ENCODE data around the gene ERC1. TPM values are rescaled to one million over a fixed set of nuclear protein-coding genes. Genes with fewer than 3 reads are reported as not detected.

Gene ERC1
- total and polyA plus RNA-seq, 2 donors (not counting 3 experiments of a cell fraction or from before 2014, with no cell fraction given): 11.7 to 66.1 TPM

DNA sequence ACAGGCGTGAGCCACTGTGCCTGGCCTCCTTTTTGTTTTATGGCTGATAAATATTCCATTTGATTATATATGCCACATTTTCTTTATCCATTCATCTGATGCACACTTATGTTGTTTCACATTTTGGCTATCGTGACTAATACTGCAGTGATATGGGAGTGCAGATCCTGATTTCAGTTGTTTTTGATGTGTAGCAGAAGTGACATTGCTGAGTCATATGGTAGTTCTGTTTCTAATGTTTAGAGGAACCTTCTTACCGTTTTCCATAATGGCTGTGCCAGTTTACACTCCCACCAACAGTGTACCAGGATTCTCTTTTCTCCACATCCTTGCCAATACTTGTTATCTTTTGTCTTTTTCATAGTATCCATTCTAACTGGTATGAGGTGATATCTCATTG lies 235.9 kb downstream of the ERC1 start:
- no TSS peak for BruUV-seq (replicated peaks)
- dilution Hi-C loops (cut with MboI; ENCODE audit: extremely low pct_ligation_motif_present, low sequenced_read_pairs): no loop called here
- H3K9ac ChIP-seq (replicated peaks; ENCODE audit: extremely low read depth, insufficient read depth, low read length): no peak overlapping the region
- no peaks in the 10 kb centered on the region for H3K27me3 ChIP-seq (ENCODE audit: control insufficient read depth in 2 of 2, insufficient read depth in 2 of 2, low read length in 2 of 2)
- intact Hi-C loops (cut with micrococcal nuclease): no loop called here
- no peak overlapping the region for H3K4me2 ChIP-seq (ENCODE audit: insufficient read depth, low read length)
- no peak overlapping the region for H3K4me3 ChIP-seq (replicated peaks in 1 of 3; ENCODE audit: insufficient read depth in 1 of 3, low read depth in 1 of 3, low read length in 3 of 3)
- no peaks in the 10 kb centered on the region for H3K4me1 ChIP-seq (ENCODE audit: control insufficient read depth, extremely low read depth, insufficient read depth, low read length)
- no peak overlapping the region for H2AFZ ChIP-seq (ENCODE audit: low read depth, low read length)
- no peaks in the 10 kb centered on the region for H3K9me3 ChIP-seq (replicated peaks; ENCODE audit: control insufficient read depth, insufficient read depth, low read length)
- no peaks in the 10 kb centered on the region for H4K20me1 ChIP-seq (replicated peaks; ENCODE audit: control insufficient read depth, extremely low read depth, insufficient read depth, low read length)
- no peaks in the 10 kb centered on the region for H3K36me3 ChIP-seq (ENCODE audit: control insufficient read depth in 2 of 2, extremely low read depth in 1 of 2, insufficient read depth in 2 of 2, low read length in 2 of 2)
- H3K27ac ChIP-seq (ENCODE audit: insufficient read depth, low read depth, low read length): no peak overlapping the region
- POLR2A ChIA-PET: no interaction called here
- no peak for TF ChIP-seq JUN (IDR thresholded peaks at IDR 0.05; ENCODE audit: borderline replicate concordance, insufficient read depth, insufficient read length, low read depth)
- no peak for TF ChIP-seq CTCF (IDR thresholded peaks at IDR 0.05; ENCODE audit: extremely low read depth in 1 of 2, insufficient read depth in 1 of 2, low read depth in 1 of 2, low read length in 2 of 2)
- TF ChIP-seq EZH2 (IDR thresholded peaks at IDR 0.05; ENCODE audit: borderline replicate concordance, low read depth, low read length, severe bottlenecking): no peak
- TF ChIP-seq FOS (IDR thresholded peaks at IDR 0.05; ENCODE audit: borderline replicate concordance, insufficient read depth, low read length): no peak
- CTCF ChIA-PET: no interaction called here
- DNase-seq (ENCODE audit: low read depth, low spot score): no peak
- no peaks in the 10 kb centered on the region for H3K9me1 ChIP-seq (replicated peaks; ENCODE audit: control insufficient read depth, extremely low read depth, insufficient read depth, low read length)
- FAIRE-seq: no peak
- no peaks in the 10 kb centered on the region for H3K79me2 ChIP-seq (ENCODE audit: control insufficient read depth, insufficient read depth, low read length)

GRCh38 chr12:1234073-1234472 lies 243.1 kb downstream of the ERC1 start:
- H3K4me2 ChIP-seq (ENCODE audit: insufficient read depth, low read length): no peak overlapping the region
- dilution Hi-C loops (cut with MboI; ENCODE audit: extremely low pct_ligation_motif_present, low sequenced_read_pairs): no loop called here
- H3K4me3 ChIP-seq (replicated peaks in 1 of 3; ENCODE audit: insufficient read depth in 1 of 3, low read depth in 1 of 3, low read length in 3 of 3): no peak overlapping the region
- H4K20me1 ChIP-seq (replicated peaks; ENCODE audit: control insufficient read depth, extremely low read depth, insufficient read depth, low read length): no peaks in the 10 kb centered on the region
- POLR2A ChIA-PET: no interaction called here
- H2AFZ ChIP-seq (ENCODE audit: low read depth, low read length): no peak overlapping the region
- FAIRE-seq (no peak), DNase-seq (ENCODE audit: low read depth, low spot score) (peak; percentile 10)
- no peaks in the 10 kb centered on the region for H3K4me1 ChIP-seq (ENCODE audit: control insufficient read depth, extremely low read depth, insufficient read depth, low read length)
- CTCF ChIA-PET: no interaction called here
- H3K79me2 ChIP-seq (ENCODE audit: control insufficient read depth, insufficient read depth, low read length): no peaks in the 10 kb centered on the region
- TF ChIP-seq MYC (IDR thresholded peaks at IDR 0.05; ENCODE audit: low read depth, low read length) (no peak), POLR2A (IDR thresholded peaks at IDR 0.05; ENCODE audit: low read depth, low read length) (no peak), EZH2 (IDR thresholded peaks at IDR 0.05; ENCODE audit: borderline replicate concordance, low read depth, low read length, severe bottlenecking) (no peak), GATA2 (IDR thresholded peaks at IDR 0.05; ENCODE audit: insufficient read depth, insufficient read length, low read depth, low read length) (no peak), FOS (IDR thresholded peaks at IDR 0.05; ENCODE audit: borderline replicate concordance, insufficient read depth, low read length) (no peak), POLR2AphosphoS5 (IDR thresholded peaks at IDR 0.05; ENCODE audit: insufficient read depth, low read depth, low read length) (no peak), JUN (IDR thresholded peaks at IDR 0.05; ENCODE audit: borderline replicate concordance, insufficient read depth, insufficient read length, low read depth) (no peak), CTCF (IDR thresholded peaks at IDR 0.05; ENCODE audit: extremely low read depth in 1 of 2, insufficient read depth in 1 of 2, low read depth in 1 of 2, low read length in 2 of 2) (no peak)
- TF ChIP-seq, protein P1, sequence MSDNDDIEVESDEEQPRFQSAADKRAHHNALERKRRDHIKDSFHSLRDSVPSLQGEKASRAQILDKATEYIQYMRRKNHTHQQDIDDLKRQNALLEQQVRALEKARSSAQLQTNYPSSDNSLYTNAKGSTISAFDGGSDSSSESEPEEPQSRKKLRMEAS (IDR thresholded peaks at IDR 0.05; ENCODE audit: insufficient read depth, insufficient read length): no peak
- H3K9me3 ChIP-seq (replicated peaks; ENCODE audit: control insufficient read depth, insufficient read depth, low read length): no peaks in the 10 kb centered on the region
- no peaks in the 10 kb centered on the region for H3K27me3 ChIP-seq (ENCODE audit: control insufficient read depth in 2 of 2, insufficient read depth in 2 of 2, low read length in 2 of 2)
- H3K9ac ChIP-seq (replicated peaks; ENCODE audit: extremely low read depth, insufficient read depth, low read length): no peak overlapping the region
- intact Hi-C loops (cut with micrococcal nuclease): no loop called here
- H3K36me3 ChIP-seq (ENCODE audit: control insufficient read depth in 2 of 2, extremely low read depth in 1 of 2, insufficient read depth in 2 of 2, low read length in 2 of 2): peaks cover 0 to 1% of the 10 kb centered on the region in 2 experiments
- BruUV-seq (replicated peaks): no TSS peak
- no peak overlapping the region for H3K27ac ChIP-seq (ENCODE audit: insufficient read depth, low read depth, low read length)
- H3K9me1 ChIP-seq (replicated peaks; ENCODE audit: control insufficient read depth, extremely low read depth, insufficient read depth, low read length): no peaks in the 10 kb centered on the region
